Neural crest cell (in vitro differentiated cells): Measurements from ENCODE around the gene OSBPL10. TPM values are rescaled to one million over a fixed set of nuclear protein-coding genes. Genes with fewer than 3 reads are reported as not detected.

Experiments
- DNase-seq: peaks from one replicate; pipeline ENCODE4 v3.0.0; 2021; ENCODE audit warnings: low read depth, mixed read lengths, low spot score
- H3K27ac Mint-ChIP-seq: one replicate; pipeline ENCODE4 v1.8.0; 2021; ENCODE audit warnings: mild to moderate bottlenecking, mixed read lengths; ENCODE audit not compliant: unreplicated experiment
- H3K27me3 Mint-ChIP-seq: 2 replicates; pipeline ENCODE4 v1.8.0; 2021; ENCODE audit warnings: low read depth, mild to moderate bottlenecking, mixed read lengths
- H3K36me3 Mint-ChIP-seq: 2 replicates; pipeline ENCODE4 v1.8.0; 2021; ENCODE audit warnings: low read depth, mild to moderate bottlenecking, mixed read lengths
- H3K4me1 Mint-ChIP-seq: 2 replicates; pipeline ENCODE4 v1.8.0; 2021; ENCODE audit warnings: mixed read lengths
- H3K4me3 Mint-ChIP-seq: one replicate; pipeline ENCODE4 v1.8.0; 2021; ENCODE audit warnings: mild to moderate bottlenecking, mixed read lengths
- H3K9me3 Mint-ChIP-seq: 2 replicates; pipeline ENCODE4 v1.8.0; 2021; ENCODE audit warnings: mixed read lengths
- CTCF ChIP-seq: fragments of 200-600 bp; sonication (generic); conservative IDR thresholded peaks from 2 replicates; pipeline ENCODE4 v1.5.0; 2021; ENCODE audit warnings: antibody characterized with exemption, mild to moderate bottlenecking
- total RNA-seq: library from RNA; stranded (reverse); gene quantifications from 2 replicates; pipeline ENCODE4 v1.2.1, GENCODE V29; 2021

The OSBPL10 gene
- total RNA-seq, 1 donor from 2014 or later, result 18.7 TPM

GRCh38 chr3:31955581-31955980 is 25.5 kb downstream of the OSBPL10 start:
- Mint-ChIP-seq H3K36me3 (peaks cover 19% of the 10 kb centered on the region), H3K27me3 (no peaks in the 10 kb centered on the region), H3K27ac (no peak overlapping the region), H3K4me1 (peaks cover 45% of the 10 kb centered on the region), H3K9me3 (peaks cover 6% of the 10 kb centered on the region), H3K4me3 (no peak overlapping the region)
- TF ChIP-seq CTCF, result no peak
- no peak for DNase-seq

- Mint-ChIP-seq H3K9me3 (peaks cover 8% of the 10 kb centered on the region), H3K27me3 (no peaks in the 10 kb centered on the region), H3K27ac (no peak overlapping the region), H3K36me3 (peaks cover 23% of the 10 kb centered on the region), H3K4me1 (peaks cover 27% of the 10 kb centered on the region), H3K4me3 (no peak overlapping the region)
- no peak for TF ChIP-seq CTCF
- no peak for DNase-seq
These were observed 27.4 kb downstream of the OSBPL10 start for GRCh38 chr3:31953636-31954035.

- Mint-ChIP-seq H3K9me3 (peaks cover 8% of the 10 kb centered on the region), H3K27ac (no peak overlapping the region), H3K4me1 (peaks cover 27% of the 10 kb centered on the region), H3K36me3 (peaks cover 23% of the 10 kb centered on the region), H3K27me3 (no peaks in the 10 kb centered on the region), H3K4me3 (no peak overlapping the region)
- no peak for DNase-seq
- no peak for TF ChIP-seq CTCF
These were observed 28.0 kb downstream of the OSBPL10 start for GRCh38 chr3:31953091-31953490.

GRCh38 chr3:31952205-31952604 is 28.9 kb downstream of the OSBPL10 start:
- no peak for TF ChIP-seq CTCF
- Mint-ChIP-seq H3K27ac (no peak overlapping the region), H3K4me3 (no peak overlapping the region), H3K36me3 (peaks cover 23% of the 10 kb centered on the region), H3K9me3 (peaks cover 8% of the 10 kb centered on the region), H3K4me1 (peaks cover 27% of the 10 kb centered on the region), H3K27me3 (no peaks in the 10 kb centered on the region)
- no peak for DNase-seq

- no peak for DNase-seq
- H3K36me3 Mint-ChIP-seq, result peaks cover 11% of the 10 kb centered on the region
- no peaks in the 10 kb centered on the region for H3K27me3 Mint-ChIP-seq
- H3K4me3 Mint-ChIP-seq, result no peak overlapping the region
- TF ChIP-seq CTCF, result no peak
- H3K27ac Mint-ChIP-seq, result no peak overlapping the region
- H3K9me3 Mint-ChIP-seq, result peaks cover 5% of the 10 kb centered on the region
- peaks cover 33% of the 10 kb centered on the region for H3K4me1 Mint-ChIP-seq
These were observed 32.8 kb downstream of the OSBPL10 start for GRCh38 chr3:31948280-31948679.

GRCh38 chr3:31947671-31948091 is 33.4 kb downstream of the OSBPL10 start:
- Mint-ChIP-seq H3K9me3 (peaks cover 9% of the 10 kb centered on the region), H3K4me1 (peaks cover 33% of the 10 kb centered on the region), H3K36me3 (peaks cover 11% of the 10 kb centered on the region), H3K27me3 (no peaks in the 10 kb centered on the region), H3K27ac (no peak overlapping the region), H3K4me3 (no peak overlapping the region)
- no peak for DNase-seq
- no peak for TF ChIP-seq CTCF
